HepG2 (cell line): ENCODE measurements around the gene NOL12. TPM values are rescaled to one million over a fixed set of nuclear protein-coding genes. Genes with fewer than 3 reads are reported as not detected.

ENCODE experiments used
- ASH2L ChIP-seq: fragments of 300-600, 200-600 bp; sonication (generic); IDR thresholded peaks from 2 replicates; pipeline ENCODE4 v1.7.0; 2017; ENCODE audit warnings: low read depth, mild to moderate bottlenecking, moderate library complexity, mixed read lengths, low read length; ENCODE audit not compliant: insufficient read length
- FOXO1 ChIP-seq: sonication (generic); formaldehyde crosslinking; IDR thresholded peaks from 2 replicates; pipeline ENCODE4 v1.4.0; 2020; ENCODE audit warnings: missing genetic modification reagents
- GMEB2 ChIP-seq: IDR thresholded peaks from 2 replicates; pipeline ENCODE4 v1.6.1; 2016; ENCODE audit warnings: missing biosample characterization, missing genetic modification reagents, low read depth
- HOXA3 ChIP-seq: sonication (generic); formaldehyde crosslinking; IDR thresholded peaks from 2 replicates; pipeline ENCODE4 v1.5.0; 2020; ENCODE audit warnings: missing genetic modification reagents
- KIAA2018 ChIP-seq: sonication (generic); formaldehyde crosslinking; IDR thresholded peaks from 2 replicates; pipeline ENCODE4 v1.5.0; 2020; ENCODE audit warnings: mild to moderate bottlenecking, missing genetic modification reagents, borderline replicate concordance
- LBX2 ChIP-seq: sonication (generic); formaldehyde crosslinking; IDR thresholded peaks from 2 replicates; pipeline ENCODE4 v1.5.0; 2020; ENCODE audit warnings: missing genetic modification reagents, mild to moderate bottlenecking, borderline replicate concordance
- MXD1 ChIP-seq: sonication (generic); formaldehyde crosslinking; IDR thresholded peaks from 2 replicates; pipeline ENCODE4 v1.4.0; 2020; ENCODE audit warnings: mild to moderate bottlenecking, missing genetic modification reagents
- MYNN ChIP-seq: sonication (generic); formaldehyde crosslinking; IDR thresholded peaks from 2 replicates; pipeline ENCODE4 v1.4.0; 2020; ENCODE audit warnings: mild to moderate bottlenecking, low read depth, missing genetic modification reagents
- PLRG1 ChIP-seq: fragments of 450-650 bp; conservative IDR thresholded peaks from 2 replicates; pipeline ENCODE4 v1.6.1; 2016
- RELA ChIP-seq: sonication (generic); formaldehyde crosslinking; IDR thresholded peaks from 2 replicates; pipeline ENCODE4 v1.4.0; 2020; ENCODE audit warnings: missing genetic modification reagents
- SIN3B ChIP-seq: fragments of 150-350 bp; IDR thresholded peaks from 2 replicates; pipeline ENCODE4 v1.6.1; 2014; ENCODE audit warnings: low read length
- TMF1 ChIP-seq: sonication (generic); formaldehyde crosslinking; IDR thresholded peaks from 2 replicates; pipeline ENCODE4 v1.8.1; 2022; ENCODE audit warnings: low read depth, missing genetic modification reagents
- ZFX ChIP-seq: sonication (generic); formaldehyde crosslinking; IDR thresholded peaks from 2 replicates; pipeline ENCODE4 v1.4.0; 2020; ENCODE audit warnings: mild to moderate bottlenecking, low read depth, missing genetic modification reagents, moderate library complexity
- ZNF510 ChIP-seq: sonication (generic); formaldehyde crosslinking; IDR thresholded peaks from 2 replicates; pipeline ENCODE4 v1.4.0; 2020; ENCODE audit warnings: low read depth, mild to moderate bottlenecking, missing genetic modification reagents
- ZNF773 ChIP-seq: sonication (generic); formaldehyde crosslinking; IDR thresholded peaks from 2 replicates; pipeline ENCODE4 v1.4.0; 2020; ENCODE audit warnings: missing genetic modification reagents, borderline replicate concordance
- ZNF850 ChIP-seq: sonication (generic); formaldehyde crosslinking; conservative IDR thresholded peaks from 2 replicates; pipeline ENCODE4 v1.9.0; 2021; ENCODE audit warnings: mild to moderate bottlenecking, missing genetic modification reagents
- polyA plus RNA-seq, 8 experiments: library from polyadenylated mRNA; depleted of rRNA in 3 of 8; stranded (reverse) in 7 of 8; unstranded in 1 of 8; fragments of >200 nt; fragmentation: Illumina TruSeq in 4 of 8; extraction: Trizol in 4 of 8; gene quantifications; 2 replicates each; pipeline versions ENCODE4 v1.2.1 to v1.2.3, GENCODE V29; 2011 to 2016; ENCODE audit warnings: low read depth in 4 of 8, missing spikeins in 1 of 8, mixed read lengths in 1 of 8; ENCODE audit not compliant: insufficient read depth in 1 of 8
- total RNA-seq, 5 experiments: library from RNA; depleted of rRNA; stranded (reverse); fragments of >200 nt; fragmentation: Illumina TruSeq; extraction: Trizol; gene quantifications; 2 replicates each; pipeline ENCODE4 v1.2.3, GENCODE V29; 2016; ENCODE audit warnings: low read depth in 1 of 5

NOL12 gene
- total and polyA plus RNA-seq, 2 of the 13 experiments (the other 11 are each of a cell fraction or from before 2014, with no cell fraction given), result 14.3 to 31.4 TPM

- TF ChIP-seq GMEB2 (no peak), LBX2 (CRISPR knock-in tag) (no peak), RELA (no peak), ZNF773 (CRISPR knock-in tag) (no peak), MXD1 (CRISPR knock-in tag) (no peak; the same call in 1 of the 2 replicates), HOXA3 (CRISPR knock-in tag) (peak; percentile 76; the same call in 1 of the 2 replicates), SIN3B (0 out of 2 replicates have a peak, but pooled peaks have one; percentile 28), KIAA2018 (CRISPR knock-in tag) (no peak), ZNF510 (CRISPR knock-in tag) (no peak), PLRG1 (no peak), TMF1 (no peak), FOXO1 (CRISPR knock-in tag) (peak; percentile 49; the same call in 1 of the 2 replicates), ASH2L (no peak), MYNN (CRISPR knock-in tag) (no peak), ZFX (peak; percentile 58; the same call in 1 of the 2 replicates), ZNF850 (CRISPR knock-in tag) (no peak)
Observed at GRCh38 chr22:37659066-37659896, 26.9 kb upstream of the NOL12 start (continued).
